ENCODE results near the gene SAXO1.

The SAXO1 gene

DNA sequence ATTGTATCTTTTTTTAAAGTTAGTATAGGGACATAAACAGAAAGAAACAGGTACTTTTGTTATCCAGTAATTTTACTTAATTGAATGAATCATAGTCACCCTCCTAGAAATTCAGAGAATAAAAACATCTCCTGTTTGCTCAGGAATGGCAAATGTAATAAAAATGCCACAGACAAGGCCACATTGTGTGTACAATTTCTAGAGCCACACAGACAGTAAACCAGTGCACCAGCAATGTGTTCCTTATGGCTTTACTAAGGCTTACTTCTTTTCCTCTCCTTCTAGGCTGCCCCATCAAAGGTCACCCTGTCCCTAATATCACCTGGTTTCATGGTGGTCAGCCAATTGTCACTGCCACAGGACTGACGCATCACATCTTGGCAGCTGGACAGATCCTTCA, 145.5 kb downstream of the SAXO1 start:
- no peak overlapping the region for H3K27ac ChIP-seq (ENCODE audit: low read length)
- no peak overlapping the region for H3K9ac ChIP-seq (ENCODE audit: low read depth, low read length)
- no peaks in the 10 kb centered on the region for H3K36me3 ChIP-seq (ENCODE audit: insufficient read depth, low read depth, low read length)
- peaks cover 7% of the 10 kb centered on the region; the same call in 1 of the 2 replicates for H3K4me1 ChIP-seq (ENCODE audit: insufficient read depth, low read length)
- H3K27me3 ChIP-seq (ENCODE audit: insufficient read depth, low read length) = no peaks in the 10 kb centered on the region
- H3K9me3 ChIP-seq (ENCODE audit: insufficient read depth, low read depth, low read length) = peaks cover 4% of the 10 kb centered on the region; the same call in 1 of the 2 replicates
- no peak overlapping the region for H3K4me3 ChIP-seq (ENCODE audit: low read length)

DNA sequence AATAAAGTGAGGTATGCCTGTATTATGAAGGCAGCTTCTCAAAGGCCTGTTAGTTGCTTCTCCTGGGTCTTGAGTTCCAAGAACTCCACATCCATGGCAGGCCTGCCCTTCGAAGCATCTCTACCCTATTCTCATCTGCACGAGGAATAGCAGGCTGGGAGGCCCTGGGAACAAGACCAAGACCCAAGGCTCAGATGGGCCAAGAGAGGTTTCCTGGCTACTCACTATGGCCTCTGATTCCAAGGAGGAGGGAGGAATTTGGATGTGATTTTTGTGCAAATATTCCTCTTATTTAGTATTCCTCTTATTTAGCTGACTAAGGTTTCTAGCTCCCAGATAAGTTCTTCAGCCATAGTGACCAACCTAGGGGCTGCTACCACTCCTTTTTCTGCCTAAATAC, 151.3 kb downstream of the SAXO1 start:
- Histone ChIP-seq H3K9me3 (ENCODE audit: insufficient read depth, low read depth, low read length) (peaks cover 4% of the 10 kb centered on the region; the same call in 1 of the 2 replicates), H3K4me3 (ENCODE audit: low read length) (no peak overlapping the region), H3K27ac (ENCODE audit: low read length) (no peak overlapping the region), H3K9ac (ENCODE audit: low read depth, low read length) (no peak overlapping the region), H3K36me3 (ENCODE audit: insufficient read depth, low read depth, low read length) (no peaks in the 10 kb centered on the region), H3K27me3 (ENCODE audit: insufficient read depth, low read length) (no peaks in the 10 kb centered on the region), H3K4me1 (ENCODE audit: insufficient read depth, low read length) (no peaks in the 10 kb centered on the region)

DNA sequence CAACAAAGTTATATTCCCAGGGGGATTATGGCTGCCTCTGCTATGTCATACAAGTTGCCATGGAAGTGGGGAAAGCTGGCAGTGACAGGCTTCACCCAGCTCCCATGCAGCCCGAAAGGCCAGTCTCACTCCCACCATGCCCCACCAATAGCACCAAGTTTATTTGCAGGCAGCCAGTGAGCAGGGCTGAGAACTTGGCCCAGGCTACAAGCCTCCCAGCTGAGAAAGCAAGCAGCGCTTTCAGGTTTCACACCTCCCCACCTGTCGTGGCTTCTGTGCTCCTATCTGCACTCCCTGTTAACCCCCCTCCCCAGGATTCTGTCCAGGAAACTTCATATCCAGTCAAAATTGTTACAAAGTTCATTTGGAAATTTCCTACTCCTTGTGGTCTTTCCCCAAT, 155.0 kb downstream of the SAXO1 start:
- H3K36me3 ChIP-seq (ENCODE audit: insufficient read depth, low read depth, low read length) = no peaks in the 10 kb centered on the region
- H3K4me1 ChIP-seq (ENCODE audit: insufficient read depth, low read length) = no peaks in the 10 kb centered on the region
- H3K4me3 ChIP-seq (ENCODE audit: low read length) = no peak overlapping the region

More for the DNA sequence above, 155.0 kb downstream of the SAXO1 start:
- Histone ChIP-seq H3K27ac (ENCODE audit: low read length) (no peak overlapping the region), H3K9ac (ENCODE audit: low read depth, low read length) (no peak overlapping the region), H3K27me3 (ENCODE audit: insufficient read depth, low read length) (no peaks in the 10 kb centered on the region), H3K9me3 (ENCODE audit: insufficient read depth, low read depth, low read length) (peaks cover 1% of the 10 kb centered on the region; the same call in 1 of the 2 replicates)
